DMS153 treated with DMSO at 0.1 percent for 48 hours (cell line): ENCODE results near the gene TCEAL1.

Experiments
- DNase-seq: peaks from one replicate; lab custom pipeline; 2025; ENCODE audit not compliant: unreplicated experiment; lab: John Stamatoyannopoulos, UW

Gene TCEAL1

DNA sequence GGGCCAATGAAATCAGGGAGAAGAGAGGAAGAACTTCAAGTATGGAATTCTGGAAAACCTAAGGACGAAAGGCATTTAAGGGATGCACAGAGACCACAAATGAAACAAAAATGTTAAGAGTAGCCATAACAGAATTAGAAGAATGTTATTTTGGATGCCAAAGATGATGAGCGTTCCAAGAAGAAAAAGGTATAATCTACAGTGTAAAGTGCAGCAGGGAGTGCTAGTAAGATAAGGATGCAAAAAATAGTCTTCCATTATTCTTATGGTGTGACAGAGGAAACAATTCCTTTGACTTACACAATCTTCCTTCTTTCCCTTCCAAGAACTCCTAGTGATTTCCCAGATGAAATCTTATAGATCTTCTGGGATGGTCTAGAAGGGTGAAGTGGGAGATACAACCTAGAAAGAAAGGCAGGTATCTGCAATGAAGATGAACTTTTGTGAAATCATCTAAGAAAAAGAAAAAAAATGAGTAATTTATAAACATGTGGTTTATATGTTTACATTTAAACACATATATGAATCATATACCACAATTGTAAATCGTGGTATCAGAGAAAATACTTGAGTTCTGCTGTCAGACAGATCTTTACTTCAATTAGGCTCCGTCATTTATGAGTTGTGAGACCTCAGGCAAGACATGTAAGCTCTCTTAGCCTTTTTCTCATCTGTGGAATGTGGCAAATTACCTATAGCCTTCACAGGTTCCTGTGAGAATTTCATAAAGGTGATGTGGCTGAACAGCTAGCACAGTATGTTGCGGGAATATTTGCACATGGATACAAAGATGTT is 49.6 kb downstream of the TCEAL1 start:
- DNase-seq: no peak
